HepG2 (cell line): ENCODE measurements around the gene MEGF11. TPM values are rescaled to one million over a fixed set of nuclear protein-coding genes. Genes with fewer than 3 reads are reported as not detected.

ENCODE experiments used
- AGO2 ChIP-seq: fragments of 200-400 bp; formaldehyde crosslinking; optimal IDR thresholded peaks from 2 replicates; pipeline ENCODE3; 2017; ENCODE audit warnings: mild to moderate bottlenecking, low read depth, low read length, moderate library complexity
- CREB1 ChIP-seq, 2 experiments: fragments of 450-650 bp in 1 of 2; IDR thresholded peaks; 2 replicates each; pipeline ENCODE4 v1.6.1; 2016 to 2017; ENCODE audit warnings: control low read depth in 1 of 2, mild to moderate bottlenecking in 1 of 2, missing compliant biosample characterization in 1 of 2, missing genetic modification characterization in 1 of 2
- DMTF1 ChIP-seq: sonication (generic); formaldehyde crosslinking; IDR thresholded peaks from 2 replicates; pipeline ENCODE4 v1.4.0; 2020; ENCODE audit warnings: mild to moderate bottlenecking, missing genetic modification reagents
- KLF13 ChIP-seq: sonication (generic); formaldehyde crosslinking; IDR thresholded peaks from 2 replicates; pipeline ENCODE4 v1.4.0; 2020; ENCODE audit warnings: mild to moderate bottlenecking, missing genetic modification reagents
- NFAT5 ChIP-seq: sonication (generic); formaldehyde crosslinking; IDR thresholded peaks from 2 replicates; pipeline ENCODE4 v1.4.0; 2020; ENCODE audit warnings: missing genetic modification reagents
- PCBP1 ChIP-seq: fragments of 200-400 bp; formaldehyde crosslinking; IDR thresholded peaks from 2 replicates; pipeline ENCODE4 v1.6.1; 2017; ENCODE audit warnings: mild to moderate bottlenecking, low read depth, low read length, borderline replicate concordance
- PLRG1 ChIP-seq: fragments of 450-650 bp; conservative IDR thresholded peaks from 2 replicates; pipeline ENCODE4 v1.6.1; 2016
- PRPF4 ChIP-seq: fragments of 200-400 bp; formaldehyde crosslinking; IDR thresholded peaks from 2 replicates; pipeline ENCODE4 v1.6.1; 2016; ENCODE audit warnings: low read length, low read depth; ENCODE audit not compliant: poor library complexity, severe bottlenecking
- RFXANK ChIP-seq: IDR thresholded peaks from 2 replicates; pipeline ENCODE4 v1.6.1; 2016
- SCMH1 ChIP-seq: sonication (generic); formaldehyde crosslinking; IDR thresholded peaks from 2 replicates; pipeline ENCODE4 v1.9.0; 2021; ENCODE audit warnings: missing genetic modification reagents, mild to moderate bottlenecking, borderline replicate concordance
- TBX2 ChIP-seq: sonication (generic); formaldehyde crosslinking; IDR thresholded peaks from 2 replicates; pipeline ENCODE4 v1.5.0; 2020; ENCODE audit warnings: missing genetic modification reagents, mild to moderate bottlenecking, borderline replicate concordance
- THYN1 ChIP-seq: sonication (generic); formaldehyde crosslinking; IDR thresholded peaks from 2 replicates; pipeline ENCODE4 v1.8.1; 2023; ENCODE audit warnings: low read depth, mild to moderate bottlenecking, moderate library complexity, missing genetic modification reagents, borderline replicate concordance
- U2AF2 ChIP-seq: fragments of 200-400 bp; formaldehyde crosslinking; IDR thresholded peaks from 2 replicates; pipeline ENCODE4 v1.6.1; 2017; ENCODE audit warnings: low read depth, mild to moderate bottlenecking, low read length
- XBP1 ChIP-seq: sonication (generic); formaldehyde crosslinking; IDR thresholded peaks from 2 replicates; pipeline ENCODE4 v1.5.0; 2020; ENCODE audit warnings: missing genetic modification reagents
- ZNF350 ChIP-seq: sonication (generic); formaldehyde crosslinking; IDR thresholded peaks from 2 replicates; pipeline ENCODE4 v1.4.0; 2020; ENCODE audit warnings: mild to moderate bottlenecking, low read depth, missing genetic modification reagents, borderline replicate concordance
- ZNF431 ChIP-seq: sonication (generic); formaldehyde crosslinking; IDR thresholded peaks from 2 replicates; pipeline ENCODE4 v1.9.0; 2022; ENCODE audit warnings: missing genetic modification reagents, low read depth, mild to moderate bottlenecking, borderline replicate concordance
- ZNF572 ChIP-seq: sonication (generic); formaldehyde crosslinking; IDR thresholded peaks from 2 replicates; pipeline ENCODE4 v1.5.1; 2020; ENCODE audit warnings: mild to moderate bottlenecking, missing genetic modification reagents
- polyA plus RNA-seq, 8 experiments: library from polyadenylated mRNA; depleted of rRNA in 3 of 8; stranded (reverse) in 7 of 8; unstranded in 1 of 8; fragments of >200 nt; fragmentation: Illumina TruSeq in 4 of 8; extraction: Trizol in 4 of 8; gene quantifications; 2 replicates each; pipeline versions ENCODE4 v1.2.1 to v1.2.3, GENCODE V29; 2011 to 2016; ENCODE audit warnings: low read depth in 4 of 8, missing spikeins in 1 of 8, mixed read lengths in 1 of 8; ENCODE audit not compliant: insufficient read depth in 1 of 8
- total RNA-seq, 5 experiments: library from RNA; depleted of rRNA; stranded (reverse); fragments of >200 nt; fragmentation: Illumina TruSeq; extraction: Trizol; gene quantifications; 2 replicates each; pipeline ENCODE4 v1.2.3, GENCODE V29; 2016; ENCODE audit warnings: low read depth in 1 of 5
- TF ChIP-seq, protein P1 (sequence below): sonication (generic); formaldehyde crosslinking; IDR thresholded peaks from 2 replicates; pipeline ENCODE4 v1.8.0; 2023; ENCODE audit warnings: mild to moderate bottlenecking, missing genetic modification reagents
- TF ChIP-seq, protein P2 (sequence below): sonication (generic); formaldehyde crosslinking; IDR thresholded peaks from 2 replicates; pipeline ENCODE4 v1.5.1; 2020; ENCODE audit warnings: mild to moderate bottlenecking, missing genetic modification reagents, borderline replicate concordance

MEGF11 gene
- total and polyA plus RNA-seq, 2 of the 13 experiments (the other 11 are each of a cell fraction or from before 2014, with no cell fraction given): not detected

DNA sequence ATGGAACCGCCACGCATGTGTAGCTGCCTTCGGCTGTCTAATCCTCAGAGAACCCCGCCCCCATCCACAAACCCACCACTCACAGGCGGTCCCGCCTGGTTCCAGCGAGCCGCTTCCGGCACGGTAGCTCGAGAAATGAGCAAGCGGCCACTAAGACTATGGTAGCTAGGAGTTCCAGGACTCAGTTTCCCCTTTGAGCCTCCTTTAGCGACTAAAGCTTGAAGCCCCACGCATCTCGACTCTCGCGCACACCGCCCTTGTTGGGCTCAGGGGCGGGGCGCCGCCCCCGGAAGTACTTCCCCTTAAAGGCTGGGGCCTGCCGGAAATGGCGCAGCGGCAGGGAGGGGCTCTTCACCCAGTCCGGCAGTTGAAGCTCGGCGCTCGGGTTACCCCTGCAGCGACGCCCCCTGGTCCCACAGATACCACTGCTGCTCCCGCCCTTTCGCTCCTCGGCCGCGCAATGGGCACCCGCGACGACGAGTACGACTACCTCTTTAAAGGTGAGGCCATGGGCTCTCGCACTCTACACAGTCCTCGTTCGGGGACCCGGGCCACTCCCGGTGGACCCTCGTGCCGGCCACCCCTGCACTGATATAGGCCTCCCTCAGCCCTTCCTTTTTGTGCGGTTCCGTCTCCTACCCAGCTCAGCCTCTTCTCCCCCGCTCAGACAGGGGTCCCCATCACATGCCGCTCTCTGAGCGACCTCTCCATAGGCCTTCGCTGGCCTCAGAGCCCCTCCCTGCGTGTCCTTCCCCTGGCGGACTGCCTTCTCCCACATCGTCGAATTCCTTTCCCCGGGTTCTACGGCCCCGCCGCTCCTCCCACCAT, 384.2 kb downstream of the MEGF11 start, which contains the start of gene RAB11A (continued):
- TF ChIP-seq THYN1 (CRISPR knock-in tag): no peak
- no peak for TF ChIP-seq DMTF1 (CRISPR knock-in tag)
- TF ChIP-seq ZNF431 (CRISPR knock-in tag): no peak; the same call in 1 of the 2 replicates
- peak; percentile 93 for TF ChIP-seq ZNF350 (CRISPR knock-in tag)
- TF ChIP-seq AGO2: peak; percentile 70
- no peak for TF ChIP-seq PRPF4
- TF ChIP-seq, protein P1, sequence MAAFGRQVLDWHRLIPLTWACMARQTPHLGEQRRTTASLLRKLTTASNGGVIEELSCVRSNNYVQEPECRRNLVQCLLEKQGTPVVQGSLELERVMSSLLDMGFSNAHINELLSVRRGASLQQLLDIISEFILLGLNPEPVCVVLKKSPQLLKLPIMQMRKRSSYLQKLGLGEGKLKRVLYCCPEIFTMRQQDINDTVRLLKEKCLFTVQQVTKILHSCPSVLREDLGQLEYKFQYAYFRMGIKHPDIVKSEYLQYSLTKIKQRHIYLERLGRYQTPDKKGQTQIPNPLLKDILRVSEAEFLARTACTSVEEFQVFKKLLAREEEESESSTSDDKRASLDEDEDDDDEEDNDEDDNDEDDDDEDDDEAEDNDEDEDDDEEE: peak; percentile 82
- TF ChIP-seq XBP1 (CRISPR knock-in tag): no peak; the same call in 1 of the 2 replicates
- TF ChIP-seq KLF13 (CRISPR knock-in tag): no peak
- TF ChIP-seq, protein P2, sequence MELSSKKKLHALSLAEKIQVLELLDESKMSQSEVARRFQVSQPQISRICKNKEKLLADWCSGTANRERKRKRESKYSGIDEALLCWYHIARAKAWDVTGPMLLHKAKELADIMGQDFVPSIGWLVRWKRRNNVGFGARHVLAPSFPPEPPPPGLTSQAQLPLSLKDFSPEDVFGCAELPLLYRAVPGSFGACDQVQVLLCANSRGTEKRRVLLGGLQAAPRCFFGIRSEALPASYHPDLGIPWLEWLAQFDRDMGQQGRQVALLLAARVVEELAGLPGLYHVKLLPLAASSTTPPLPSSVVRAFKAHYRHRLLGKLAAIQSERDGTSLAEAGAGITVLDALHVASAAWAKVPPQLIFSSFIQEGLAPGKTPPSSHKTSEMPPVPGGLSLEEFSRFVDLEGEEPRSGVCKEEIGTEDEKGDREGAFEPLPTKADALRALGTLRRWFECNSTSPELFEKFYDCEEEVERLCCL: no peak
- no peak for TF ChIP-seq SCMH1 (CRISPR knock-in tag)
- TF ChIP-seq U2AF2: no peak
- TF ChIP-seq NFAT5 (CRISPR knock-in tag): no peak
- TF ChIP-seq CREB1 (IDR thresholded peaks at IDR 0.05): peak; percentile 70
- TF ChIP-seq CREB1 (CRISPR knock-in tag; IDR thresholded peaks at IDR 0.05): peak; percentile 96
- TF ChIP-seq TBX2 (CRISPR knock-in tag): peak; percentile 84
- TF ChIP-seq ZNF572 (CRISPR knock-in tag): no peak
- no peak for TF ChIP-seq PLRG1
- TF ChIP-seq PCBP1: no peak
- 0 out of 2 replicates have a peak, but pooled peaks have one; percentile 61 for TF ChIP-seq RFXANK
